Measurements from ENCODE around the gene TNFSF9. TPM values are rescaled to one million over a fixed set of nuclear protein-coding genes. Genes with fewer than 3 reads are reported as not detected.
A peak's percentile ranks its signal among the peaks of the same experiment; 100 is the strongest.

TNFSF9 gene
- total RNA-seq, 1 donor from 2014 or later, result 0.28 TPM

DNA sequence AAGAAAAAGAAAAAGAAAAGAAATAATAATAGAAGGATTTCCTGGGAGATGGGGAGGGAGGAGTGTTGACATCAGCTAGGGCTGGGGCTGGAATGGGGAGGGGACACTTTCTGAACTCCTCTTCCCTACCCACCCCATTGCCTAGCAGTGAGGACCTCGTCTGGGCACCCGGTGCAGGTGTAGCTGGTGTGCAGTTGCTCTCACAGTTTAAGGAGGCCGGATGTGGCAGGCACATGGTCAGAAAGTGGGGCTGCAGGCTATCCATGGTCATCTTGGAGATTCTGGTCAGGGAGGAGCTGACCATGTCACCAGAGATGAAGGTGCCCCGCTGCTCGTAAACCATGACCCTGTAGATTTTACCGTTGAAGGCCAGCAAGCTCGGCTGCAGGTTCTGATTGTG, 20.2 kb upstream of the TNFSF9 start:
- no peak for TF ChIP-seq EZH2phosphoT487 (IDR thresholded peaks at IDR 0.05)
- TF ChIP-seq, protein P1, sequence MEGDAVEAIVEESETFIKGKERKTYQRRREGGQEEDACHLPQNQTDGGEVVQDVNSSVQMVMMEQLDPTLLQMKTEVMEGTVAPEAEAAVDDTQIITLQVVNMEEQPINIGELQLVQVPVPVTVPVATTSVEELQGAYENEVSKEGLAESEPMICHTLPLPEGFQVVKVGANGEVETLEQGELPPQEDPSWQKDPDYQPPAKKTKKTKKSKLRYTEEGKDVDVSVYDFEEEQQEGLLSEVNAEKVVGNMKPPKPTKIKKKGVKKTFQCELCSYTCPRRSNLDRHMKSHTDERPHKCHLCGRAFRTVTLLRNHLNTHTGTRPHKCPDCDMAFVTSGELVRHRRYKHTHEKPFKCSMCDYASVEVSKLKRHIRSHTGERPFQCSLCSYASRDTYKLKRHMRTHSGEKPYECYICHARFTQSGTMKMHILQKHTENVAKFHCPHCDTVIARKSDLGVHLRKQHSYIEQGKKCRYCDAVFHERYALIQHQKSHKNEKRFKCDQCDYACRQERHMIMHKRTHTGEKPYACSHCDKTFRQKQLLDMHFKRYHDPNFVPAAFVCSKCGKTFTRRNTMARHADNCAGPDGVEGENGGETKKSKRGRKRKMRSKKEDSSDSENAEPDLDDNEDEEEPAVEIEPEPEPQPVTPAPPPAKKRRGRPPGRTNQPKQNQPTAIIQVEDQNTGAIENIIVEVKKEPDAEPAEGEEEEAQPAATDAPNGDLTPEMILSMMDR (IDR thresholded peaks at IDR 0.05), result no peak
- TF ChIP-seq EZH2 (IDR thresholded peaks at IDR 0.05), result no peak
- DNase-seq (ENCODE audit: low spot score), result no peak
- no peaks in the 10 kb centered on the region for H3K9me3 ChIP-seq (ENCODE audit: low read depth)
- H3K27ac ChIP-seq, result no peak overlapping the region
- H3F3A ChIP-seq (ENCODE audit: low read depth), result no peaks in the 10 kb centered on the region
- H3K27me3 Mint-ChIP-seq (ENCODE audit: insufficient read depth, low read depth), result peaks cover 8% of the 10 kb centered on the region
- no peak overlapping the region for H3K27ac Mint-ChIP-seq
- no peaks in the 10 kb centered on the region for H3K27me3 ChIP-seq
- no peaks in the 10 kb centered on the region for H3K36me3 ChIP-seq
- no peaks in the 10 kb centered on the region for H3K4me1 ChIP-seq
- H3K4me1 Mint-ChIP-seq, result peaks cover 6% of the 10 kb centered on the region
- no peak overlapping the region for H3K9ac ChIP-seq
- H4K20me1 ChIP-seq (ENCODE audit: low read depth), result no peaks in the 10 kb centered on the region
- H3K79me2 ChIP-seq (ENCODE audit: low read depth), result no peaks in the 10 kb centered on the region
- H3K36me3 Mint-ChIP-seq, result no peaks in the 10 kb centered on the region
- no peak overlapping the region for H3K4me3 ChIP-seq
- no peak overlapping the region for H3K4me3 Mint-ChIP-seq
- H2AFZ ChIP-seq (replicated peaks), result no peak overlapping the region
- no peaks in the 10 kb centered on the region for H3K9me3 Mint-ChIP-seq
- H3K4me2 ChIP-seq, result no peak overlapping the region

DNA sequence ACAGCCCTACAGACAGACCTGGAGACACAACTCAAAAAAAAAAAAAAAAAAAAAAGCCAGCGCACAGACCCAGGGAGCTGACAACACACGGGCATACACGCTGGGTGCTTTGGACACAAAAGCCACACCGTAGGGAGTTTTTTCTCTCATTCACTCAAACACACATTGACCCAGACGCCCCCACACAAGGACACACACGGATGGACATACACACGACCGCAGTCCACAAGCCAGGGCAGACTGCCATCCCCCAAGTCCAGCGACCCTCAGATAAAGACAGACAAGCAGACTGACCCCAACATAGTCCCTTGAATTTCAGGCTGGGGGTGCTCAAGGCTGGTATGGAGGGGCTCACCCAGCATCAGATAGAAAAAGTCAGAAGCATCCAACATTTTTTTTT, 16.7 kb upstream of the TNFSF9 start:
- Histone ChIP-seq H3K4me1 (no peaks in the 10 kb centered on the region), H3K36me3 (no peaks in the 10 kb centered on the region), H4K20me1 (ENCODE audit: low read depth) (no peaks in the 10 kb centered on the region), H3K9ac (no peak overlapping the region), H2AFZ (replicated peaks) (no peak overlapping the region), H3K4me2 (no peak overlapping the region), H3K27ac (no peak overlapping the region), H3K4me3 (no peak overlapping the region), H3K9me3 (ENCODE audit: low read depth) (no peaks in the 10 kb centered on the region), H3F3A (ENCODE audit: low read depth) (no peaks in the 10 kb centered on the region), H3K27me3 (no peaks in the 10 kb centered on the region), H3K79me2 (ENCODE audit: low read depth) (no peaks in the 10 kb centered on the region)
- no peaks in the 10 kb centered on the region for H3K36me3 Mint-ChIP-seq
- peaks cover 16% of the 10 kb centered on the region for H3K27me3 Mint-ChIP-seq (ENCODE audit: insufficient read depth, low read depth)
- no peak overlapping the region for H3K27ac Mint-ChIP-seq
- no peak for DNase-seq (ENCODE audit: low spot score)
- H3K9me3 Mint-ChIP-seq, result no peaks in the 10 kb centered on the region
- TF ChIP-seq EZH2phosphoT487 (IDR thresholded peaks at IDR 0.05), result no peak
- TF ChIP-seq, protein P1 (IDR thresholded peaks at IDR 0.05), result no peak
- TF ChIP-seq EZH2 (IDR thresholded peaks at IDR 0.05), result no peak
- no peak overlapping the region for H3K4me3 Mint-ChIP-seq
- H3K4me1 Mint-ChIP-seq, result peaks cover 27% of the 10 kb centered on the region

DNA sequence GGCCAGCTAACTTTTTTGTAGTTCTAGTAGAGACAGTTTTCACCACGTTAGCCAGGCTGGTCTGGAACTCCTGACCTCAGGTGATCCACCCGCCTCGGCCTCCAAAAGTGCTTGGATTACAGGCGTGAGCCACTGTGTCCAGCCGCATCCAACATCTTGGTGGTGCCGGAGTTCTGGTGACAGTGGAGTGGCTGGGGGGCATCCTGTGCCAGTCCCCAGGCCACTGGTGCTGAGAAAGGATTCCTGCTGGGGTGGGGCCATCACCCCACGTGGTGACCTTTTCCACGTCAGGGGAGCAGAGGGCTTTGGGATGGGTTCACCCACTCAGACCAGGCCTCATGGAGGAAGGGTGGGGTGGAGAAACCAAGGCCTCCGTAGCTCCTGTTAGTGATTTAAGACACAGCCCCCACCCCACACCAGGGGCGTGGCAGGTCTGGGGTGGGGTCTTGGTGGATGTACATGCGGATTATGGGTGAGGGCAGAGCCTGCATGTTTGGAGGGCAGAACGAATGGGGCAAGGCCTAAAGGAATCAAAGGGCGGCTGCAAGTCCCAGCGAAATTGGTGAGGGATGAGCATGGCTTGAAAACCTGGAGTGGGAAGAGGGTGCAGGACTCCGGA, 15.8 kb upstream of the TNFSF9 start:
- H3K9ac ChIP-seq, result no peak overlapping the region
- no peaks in the 10 kb centered on the region for H3K79me2 ChIP-seq (ENCODE audit: low read depth)
- no peak for TF ChIP-seq EZH2phosphoT487 (IDR thresholded peaks at IDR 0.05)
- no peak for TF ChIP-seq EZH2 (IDR thresholded peaks at IDR 0.05)
- TF ChIP-seq, protein P1 (IDR thresholded peaks at IDR 0.05), result no peak
- H3K4me1 ChIP-seq, result no peaks in the 10 kb centered on the region
- no peaks in the 10 kb centered on the region for H3F3A ChIP-seq (ENCODE audit: low read depth)
- peaks cover 17% of the 10 kb centered on the region for H3K27me3 Mint-ChIP-seq (ENCODE audit: insufficient read depth, low read depth)
- no peaks in the 10 kb centered on the region for H3K9me3 Mint-ChIP-seq
- H3K36me3 Mint-ChIP-seq, result no peaks in the 10 kb centered on the region
- H3K27ac ChIP-seq, result no peak overlapping the region
- H3K4me3 Mint-ChIP-seq, result peak overlapping the region; percentile 50
- peak overlapping the region; percentile 9 for H3K27ac Mint-ChIP-seq
- H3K4me1 Mint-ChIP-seq, result peaks cover 27% of the 10 kb centered on the region
- no peak overlapping the region for H3K4me3 ChIP-seq
- no peak overlapping the region for H3K4me2 ChIP-seq
- no peaks in the 10 kb centered on the region for H3K9me3 ChIP-seq (ENCODE audit: low read depth)
- no peaks in the 10 kb centered on the region for H3K36me3 ChIP-seq
- DNase-seq (ENCODE audit: low spot score), result no peak
- no peak overlapping the region for H2AFZ ChIP-seq (replicated peaks)
- no peaks in the 10 kb centered on the region for H3K27me3 ChIP-seq
- no peaks in the 10 kb centered on the region for H4K20me1 ChIP-seq (ENCODE audit: low read depth)
